Lower lobe of right lung (tissue), 2 donors: ENCODE measurements around the gene TBX21. TPM values are rescaled to one million over a fixed set of nuclear protein-coding genes. Genes with fewer than 3 reads are reported as not detected.
"Not testable (repeated sequence)": the region's sequence is repeated elsewhere in the genome, so short reads cannot be mapped to it uniquely, and the experiment has no call there.

ENCODE experiments used
- ATAC-seq, 2 donors: fragments of 200-7000 bp; cut with Tn5 transposase; one replicate each; pipeline ENCODE4 v1.9.1; 2020 to 2022; ENCODE audit warnings: mild to moderate bottlenecking in 2 of 2, moderate library complexity in 2 of 2
- DNase-seq: peaks from one replicate; pipeline ENCODE4 v3.0.0-alpha.2; 2020
- H3K27ac ChIP-seq: fragments of 200-600 bp; one replicate; pipeline ENCODE4 v1.8.0; 2022
- H3K27me3 ChIP-seq: fragments of 200-600 bp; one replicate; pipeline ENCODE4 v1.8.0; 2022; ENCODE audit warnings: low read depth
- H3K36me3 ChIP-seq: fragments of 200-600 bp; one replicate; pipeline ENCODE4 v1.8.0; 2022; ENCODE audit warnings: mild to moderate bottlenecking
- H3K4me1 ChIP-seq: fragments of 200-600 bp; one replicate; pipeline ENCODE4 v1.8.0; 2022
- H3K4me3 ChIP-seq: fragments of 200-600 bp; one replicate; pipeline ENCODE4 v1.8.0; 2022; ENCODE audit warnings: mild to moderate bottlenecking
- H3K9me3 ChIP-seq: fragments of 200-600 bp; one replicate; pipeline ENCODE4 v1.8.0; 2022
- CTCF ChIP-seq: fragments of 200-600 bp; IDR thresholded peaks from one replicate; pipeline ENCODE4 v1.8.0; 2022; ENCODE audit warnings: antibody characterized with exemption, mild to moderate bottlenecking
- intact Hi-C: fragments of 100-400 bp; cut with DNase I; formaldehyde crosslinking; loops from one replicate; pipeline ENCODE4 v1.11.0; 2022
- total RNA-seq: library from RNA; stranded (reverse); fragmentation: NEBNext Ultra II Directional; extraction: Animal tissue kit (Norgen Biotek cat#: 25700); gene quantifications from one replicate; pipeline ENCODE4 v1.2.1, GENCODE V29; 2021
- donor health status: DM: no; HTN: yes; CAD: no; lungs with severe emphysema.

Gene TBX21
- total RNA-seq, 1 donor from 2014 or later: 3.6 TPM

- TF ChIP-seq CTCF: no peak
- ATAC-seq (peak in 1 of 2 donors; percentile 28), DNase-seq (no peak)
- Histone ChIP-seq H3K4me1 (no peaks in the 10 kb centered on the region), H3K27ac (no peak overlapping the region), H3K4me3 (no peak overlapping the region), H3K9me3 (peaks cover 13% of the 10 kb centered on the region), H3K36me3 (no peaks in the 10 kb centered on the region), H3K27me3 (no peaks in the 10 kb centered on the region)
- intact Hi-C loops: no loop called here
Observed at GRCh38 chr17:47762728-47763127, 29.7 kb downstream of the TBX21 start.

- peaks cover 13% of the 10 kb centered on the region for H3K9me3 ChIP-seq
- DNase-seq (no peak), ATAC-seq (no peak)
- H3K27me3 ChIP-seq: no peaks in the 10 kb centered on the region
- no peaks in the 10 kb centered on the region for H3K4me1 ChIP-seq
- H3K27ac ChIP-seq: no peak overlapping the region
- H3K4me3 ChIP-seq: no peak overlapping the region
- intact Hi-C loops: no loop called here
- no peaks in the 10 kb centered on the region for H3K36me3 ChIP-seq
- no peak for TF ChIP-seq CTCF
Observed at GRCh38 chr17:47763913-47764582, 31.0 kb downstream of the TBX21 start.

- H3K4me3 ChIP-seq, H3K4me1 ChIP-seq, ATAC-seq, H3K9me3 ChIP-seq, intact Hi-C loops, H3K27ac ChIP-seq, H3K36me3 ChIP-seq: not testable (repeated sequence)
- H3K27me3 ChIP-seq: peaks cover 43% of the 10 kb centered on the region
- peak; percentile 58 for DNase-seq
Observed at GRCh38 chr17:47773649-47774048, 40.6 kb downstream of the TBX21 start.

GRCh38 chr17:47774331-47774730 is 41.3 kb downstream of the TBX21 start:
- no peaks in the 10 kb centered on the region for H3K36me3 ChIP-seq
- H3K27me3 ChIP-seq: peaks cover 47% of the 10 kb centered on the region
- ATAC-seq (no peak), DNase-seq (no peak)
- H3K4me3 ChIP-seq: no peak overlapping the region
- no peak overlapping the region for H3K27ac ChIP-seq
- intact Hi-C loops: no loop called here
- H3K9me3 ChIP-seq: no peaks in the 10 kb centered on the region
- TF ChIP-seq CTCF: no peak
- H3K4me1 ChIP-seq: no peaks in the 10 kb centered on the region

GRCh38 chr17:47774987-47775580 is 42.0 kb downstream of the TBX21 start:
- DNase-seq (no peak), ATAC-seq (no peak)
- Histone ChIP-seq H3K4me1 (no peaks in the 10 kb centered on the region), H3K27ac (no peak overlapping the region), H3K9me3 (no peaks in the 10 kb centered on the region), H3K4me3 (no peak overlapping the region), H3K27me3 (peaks cover 49% of the 10 kb centered on the region), H3K36me3 (no peaks in the 10 kb centered on the region)
- no peak for TF ChIP-seq CTCF
- intact Hi-C loops: no loop called here
